HepG2 (cell line): ENCODE results near the gene CISH. TPM values are rescaled to one million over a fixed set of nuclear protein-coding genes. Genes with fewer than 3 reads are reported as not detected.
A peak's percentile ranks its signal among the peaks of the same experiment; 100 is the strongest.

Experiments
- CENPT ChIP-seq: sonication (generic); formaldehyde crosslinking; IDR thresholded peaks from 2 replicates; pipeline ENCODE4 v1.8.0; 2022; ENCODE audit warnings: low read depth, mild to moderate bottlenecking, moderate library complexity, missing genetic modification reagents
- NR2C2 ChIP-seq: sonication (generic); formaldehyde crosslinking; IDR thresholded peaks from 2 replicates; pipeline ENCODE4 v1.4.0; 2020; ENCODE audit warnings: missing genetic modification reagents, mild to moderate bottlenecking, moderate library complexity, borderline replicate concordance
- THAP11 ChIP-seq: IDR thresholded peaks from 2 replicates; pipeline ENCODE4 v1.6.1; 2016; ENCODE audit warnings: missing biosample characterization, missing genetic modification reagents
- TSC22D2 ChIP-seq: sonication (generic); formaldehyde crosslinking; IDR thresholded peaks from 2 replicates; pipeline ENCODE4 v1.5.1; 2020; ENCODE audit warnings: missing genetic modification reagents, mild to moderate bottlenecking, borderline replicate concordance
- ZBTB20 ChIP-seq: sonication (generic); formaldehyde crosslinking; IDR thresholded peaks from 2 replicates; pipeline ENCODE4 v1.8.1; 2023; ENCODE audit warnings: missing genetic modification reagents, low read depth, mild to moderate bottlenecking, borderline replicate concordance
- ZNF547 ChIP-seq: sonication (generic); formaldehyde crosslinking; IDR thresholded peaks from 2 replicates; pipeline ENCODE4 v1.5.1; 2020; ENCODE audit warnings: mild to moderate bottlenecking, missing genetic modification reagents
- ZNF598 ChIP-seq: sonication (generic); formaldehyde crosslinking; IDR thresholded peaks from 2 replicates; pipeline ENCODE4 v1.5.1; 2020; ENCODE audit warnings: mild to moderate bottlenecking, missing genetic modification reagents, borderline replicate concordance
- polyA plus RNA-seq, 8 experiments: library from polyadenylated mRNA; depleted of rRNA in 3 of 8; stranded (reverse) in 7 of 8; unstranded in 1 of 8; fragments of >200 nt; fragmentation: Illumina TruSeq in 4 of 8; extraction: Trizol in 4 of 8; gene quantifications; 2 replicates each; pipeline versions ENCODE4 v1.2.1 to v1.2.3, GENCODE V29; 2011 to 2016; ENCODE audit warnings: low read depth in 4 of 8, missing spikeins in 1 of 8, mixed read lengths in 1 of 8; ENCODE audit not compliant: insufficient read depth in 1 of 8
- total RNA-seq, 5 experiments: library from RNA; depleted of rRNA; stranded (reverse); fragments of >200 nt; fragmentation: Illumina TruSeq; extraction: Trizol; gene quantifications; 2 replicates each; pipeline ENCODE4 v1.2.3, GENCODE V29; 2016; ENCODE audit warnings: low read depth in 1 of 5
- TF ChIP-seq, protein P1 (sequence below): sonication (generic); formaldehyde crosslinking; conservative IDR thresholded peaks from 2 replicates; pipeline ENCODE4 v1.5.0; 2020; ENCODE audit warnings: missing genetic modification reagents
- TF ChIP-seq, protein P2 (sequence below): IDR thresholded peaks from 2 replicates; pipeline ENCODE4 v1.6.1; 2016
- TF ChIP-seq, protein P3 (sequence below): IDR thresholded peaks from 2 replicates; pipeline ENCODE4 v1.6.1; 2018; ENCODE audit warnings: missing genetic modification reagents, mild to moderate bottlenecking, missing compliant biosample characterization
- TF ChIP-seq, protein P4 (sequence below): sonication (generic); formaldehyde crosslinking; IDR thresholded peaks from 2 replicates; pipeline ENCODE4 v1.4.0; 2020; ENCODE audit warnings: low read depth, mild to moderate bottlenecking, missing genetic modification reagents
- TF ChIP-seq, protein P5 (sequence below), 2 experiments: sonication (generic) in 1 of 2; formaldehyde crosslinking in 1 of 2; IDR thresholded peaks; 2 replicates each; pipeline versions ENCODE4 v1.4.0 to v1.6.1; 2016 to 2020; ENCODE audit warnings: borderline replicate concordance in 1 of 2, low read depth in 1 of 2, mild to moderate bottlenecking in 1 of 2, missing genetic modification reagents in 1 of 2

The CISH gene
- total and polyA plus RNA-seq, 2 of the 13 experiments (the other 11 are each of a cell fraction or from before 2014, with no cell fraction given), result 0.91 to 1.5 TPM

DNA sequence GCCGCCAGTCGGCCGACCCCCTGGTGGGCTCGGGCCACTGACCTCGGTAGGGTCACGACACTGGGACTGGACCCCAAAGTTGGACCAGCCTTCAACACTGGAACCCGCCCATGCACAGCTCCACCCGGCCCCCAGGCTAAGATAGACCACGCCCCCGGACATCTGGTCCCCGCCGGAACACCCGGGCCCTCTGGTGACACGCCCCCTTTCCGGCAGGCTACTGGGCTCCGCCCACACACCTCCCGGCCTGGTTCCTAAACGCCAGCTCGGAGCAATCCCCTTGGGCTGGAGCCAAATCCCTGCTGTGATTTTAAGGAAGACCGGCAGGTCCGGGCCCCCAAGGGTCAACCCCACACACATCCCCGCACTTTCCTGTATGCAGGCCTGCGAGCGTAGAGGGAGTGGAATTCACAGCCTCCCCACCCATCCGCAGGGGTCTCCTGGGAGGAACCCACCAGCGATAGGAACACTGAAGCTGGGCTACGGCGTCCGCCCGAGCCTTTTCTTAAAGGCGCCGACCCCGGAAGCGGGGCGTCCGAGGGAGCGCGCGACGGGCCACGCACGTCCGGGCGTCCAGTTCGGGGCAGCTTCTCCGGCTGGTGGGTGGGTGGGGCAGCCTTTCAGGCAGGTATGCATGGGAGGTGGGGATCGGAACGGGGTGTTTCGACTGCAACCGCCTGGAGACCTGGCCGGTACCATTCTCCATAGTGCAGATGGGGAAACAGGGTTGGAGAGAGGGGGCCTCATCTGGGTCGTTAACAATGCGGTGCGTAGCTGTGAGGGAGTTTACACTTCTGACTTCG is 42.4 kb downstream of the CISH start, which contains the start of gene HEMK1 (continued):
- TF ChIP-seq CENPT, result no peak
- peak; percentile 78 for TF ChIP-seq TSC22D2
- TF ChIP-seq ZBTB20 (CRISPR knock-in tag), result peak; percentile 42; the same call in 1 of the 2 replicates
- TF ChIP-seq, protein P1, sequence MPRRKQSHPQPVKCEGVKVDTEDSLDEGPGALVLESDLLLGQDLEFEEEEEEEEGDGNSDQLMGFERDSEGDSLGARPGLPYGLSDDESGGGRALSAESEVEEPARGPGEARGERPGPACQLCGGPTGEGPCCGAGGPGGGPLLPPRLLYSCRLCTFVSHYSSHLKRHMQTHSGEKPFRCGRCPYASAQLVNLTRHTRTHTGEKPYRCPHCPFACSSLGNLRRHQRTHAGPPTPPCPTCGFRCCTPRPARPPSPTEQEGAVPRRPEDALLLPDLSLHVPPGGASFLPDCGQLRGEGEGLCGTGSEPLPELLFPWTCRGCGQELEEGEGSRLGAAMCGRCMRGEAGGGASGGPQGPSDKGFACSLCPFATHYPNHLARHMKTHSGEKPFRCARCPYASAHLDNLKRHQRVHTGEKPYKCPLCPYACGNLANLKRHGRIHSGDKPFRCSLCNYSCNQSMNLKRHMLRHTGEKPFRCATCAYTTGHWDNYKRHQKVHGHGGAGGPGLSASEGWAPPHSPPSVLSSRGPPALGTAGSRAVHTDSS (CRISPR knock-in tag), result no peak
- peak; percentile 24; the same call in 1 of the 2 replicates for TF ChIP-seq ZNF598 (CRISPR knock-in tag)
- TF ChIP-seq, protein P2, sequence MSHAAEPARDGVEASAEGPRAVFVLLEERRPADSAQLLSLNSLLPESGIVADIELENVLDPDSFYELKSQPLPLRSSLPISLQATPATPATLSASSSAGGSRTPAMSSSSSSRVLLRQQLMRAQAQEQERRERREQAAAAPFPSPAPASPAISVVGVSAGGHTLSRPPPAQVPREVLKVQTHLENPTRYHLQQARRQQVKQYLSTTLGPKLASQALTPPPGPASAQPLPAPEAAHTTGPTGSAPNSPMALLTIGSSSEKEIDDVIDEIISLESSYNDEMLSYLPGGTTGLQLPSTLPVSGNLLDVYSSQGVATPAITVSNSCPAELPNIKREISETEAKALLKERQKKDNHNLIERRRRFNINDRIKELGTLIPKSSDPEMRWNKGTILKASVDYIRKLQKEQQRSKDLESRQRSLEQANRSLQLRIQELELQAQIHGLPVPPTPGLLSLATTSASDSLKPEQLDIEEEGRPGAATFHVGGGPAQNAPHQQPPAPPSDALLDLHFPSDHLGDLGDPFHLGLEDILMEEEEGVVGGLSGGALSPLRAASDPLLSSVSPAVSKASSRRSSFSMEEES, result peak; percentile 38; the same call in 1 of the 2 replicates
- TF ChIP-seq THAP11 (CRISPR knock-in tag), result peak; percentile 96
- TF ChIP-seq, protein P3, sequence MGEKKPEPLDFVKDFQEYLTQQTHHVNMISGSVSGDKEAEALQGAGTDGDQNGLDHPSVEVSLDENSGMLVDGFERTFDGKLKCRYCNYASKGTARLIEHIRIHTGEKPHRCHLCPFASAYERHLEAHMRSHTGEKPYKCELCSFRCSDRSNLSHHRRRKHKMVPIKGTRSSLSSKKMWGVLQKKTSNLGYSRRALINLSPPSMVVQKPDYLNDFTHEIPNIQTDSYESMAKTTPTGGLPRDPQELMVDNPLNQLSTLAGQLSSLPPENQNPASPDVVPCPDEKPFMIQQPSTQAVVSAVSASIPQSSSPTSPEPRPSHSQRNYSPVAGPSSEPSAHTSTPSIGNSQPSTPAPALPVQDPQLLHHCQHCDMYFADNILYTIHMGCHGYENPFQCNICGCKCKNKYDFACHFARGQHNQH (CRISPR knock-in tag), result peak; percentile 73
- TF ChIP-seq NR2C2, result peak; percentile 95
- peak; percentile 46; the same call in 1 of the 2 replicates for TF ChIP-seq ZNF547 (CRISPR knock-in tag)
- TF ChIP-seq, protein P4, sequence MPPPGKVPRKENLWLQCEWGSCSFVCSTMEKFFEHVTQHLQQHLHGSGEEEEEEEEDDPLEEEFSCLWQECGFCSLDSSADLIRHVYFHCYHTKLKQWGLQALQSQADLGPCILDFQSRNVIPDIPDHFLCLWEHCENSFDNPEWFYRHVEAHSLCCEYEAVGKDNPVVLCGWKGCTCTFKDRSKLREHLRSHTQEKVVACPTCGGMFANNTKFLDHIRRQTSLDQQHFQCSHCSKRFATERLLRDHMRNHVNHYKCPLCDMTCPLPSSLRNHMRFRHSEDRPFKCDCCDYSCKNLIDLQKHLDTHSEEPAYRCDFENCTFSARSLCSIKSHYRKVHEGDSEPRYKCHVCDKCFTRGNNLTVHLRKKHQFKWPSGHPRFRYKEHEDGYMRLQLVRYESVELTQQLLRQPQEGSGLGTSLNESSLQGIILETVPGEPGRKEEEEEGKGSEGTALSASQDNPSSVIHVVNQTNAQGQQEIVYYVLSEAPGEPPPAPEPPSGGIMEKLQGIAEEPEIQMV (CRISPR knock-in tag), result no peak
- TF ChIP-seq, protein P5, sequence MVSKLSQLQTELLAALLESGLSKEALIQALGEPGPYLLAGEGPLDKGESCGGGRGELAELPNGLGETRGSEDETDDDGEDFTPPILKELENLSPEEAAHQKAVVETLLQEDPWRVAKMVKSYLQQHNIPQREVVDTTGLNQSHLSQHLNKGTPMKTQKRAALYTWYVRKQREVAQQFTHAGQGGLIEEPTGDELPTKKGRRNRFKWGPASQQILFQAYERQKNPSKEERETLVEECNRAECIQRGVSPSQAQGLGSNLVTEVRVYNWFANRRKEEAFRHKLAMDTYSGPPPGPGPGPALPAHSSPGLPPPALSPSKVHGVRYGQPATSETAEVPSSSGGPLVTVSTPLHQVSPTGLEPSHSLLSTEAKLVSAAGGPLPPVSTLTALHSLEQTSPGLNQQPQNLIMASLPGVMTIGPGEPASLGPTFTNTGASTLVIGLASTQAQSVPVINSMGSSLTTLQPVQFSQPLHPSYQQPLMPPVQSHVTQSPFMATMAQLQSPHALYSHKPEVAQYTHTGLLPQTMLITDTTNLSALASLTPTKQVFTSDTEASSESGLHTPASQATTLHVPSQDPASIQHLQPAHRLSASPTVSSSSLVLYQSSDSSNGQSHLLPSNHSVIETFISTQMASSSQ (IDR thresholded peaks at IDR 0.05; ENCODE audit: low read depth), result no peak
- TF ChIP-seq, protein P5 (CRISPR knock-in tag; IDR thresholded peaks at IDR 0.05; ENCODE audit: borderline replicate concordance), result peak; percentile 56; the same call in 1 of the 2 replicates
